Measurements from ENCODE around the gene STARD9.

STARD9 gene

DNA sequence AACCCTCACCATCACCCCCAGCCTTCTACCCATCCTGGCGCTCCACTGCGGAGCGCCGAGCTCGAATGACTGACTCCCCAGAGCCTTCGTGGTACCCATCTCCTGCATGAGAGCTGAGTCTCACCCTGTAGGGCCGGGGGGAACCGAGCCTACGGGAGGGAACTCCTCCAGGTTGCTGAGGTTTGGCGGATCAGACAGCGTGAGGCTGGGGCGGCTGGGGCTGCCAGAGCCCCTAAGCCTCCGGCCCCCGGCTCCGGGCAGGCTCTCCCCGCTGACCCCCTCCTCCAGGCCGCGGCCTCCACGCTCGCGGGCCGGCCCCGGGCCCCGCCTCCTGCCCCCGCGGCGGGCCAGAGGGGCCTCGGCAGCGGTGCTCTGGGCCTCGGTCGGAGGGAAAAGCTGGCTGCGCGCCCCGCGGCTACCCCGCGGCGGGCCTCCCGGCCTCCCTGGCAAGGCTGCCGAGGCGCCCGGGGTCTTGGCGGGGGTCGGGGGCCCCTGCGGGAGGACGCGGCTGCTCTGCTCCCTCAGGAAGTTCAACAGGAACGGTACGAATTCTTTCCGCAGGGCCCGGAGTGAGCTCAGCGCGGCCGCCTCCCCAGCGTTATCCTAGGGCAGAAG, 160.9 kb downstream of the STARD9 start:
- ChIA-PET CTCF (interaction anchor here (1.3 to 4.6 kb wide), 5 partner anchors 20 to 197 kb away, joined by 3 to 27 read pairs (median 5); no protein-coding TSS in a partner anchor), POLR2A (interaction anchor here (0.5 kb wide), 1 partner anchor 174 kb away, joined by 3 read pairs; no protein-coding TSS in a partner anchor)

DNA sequence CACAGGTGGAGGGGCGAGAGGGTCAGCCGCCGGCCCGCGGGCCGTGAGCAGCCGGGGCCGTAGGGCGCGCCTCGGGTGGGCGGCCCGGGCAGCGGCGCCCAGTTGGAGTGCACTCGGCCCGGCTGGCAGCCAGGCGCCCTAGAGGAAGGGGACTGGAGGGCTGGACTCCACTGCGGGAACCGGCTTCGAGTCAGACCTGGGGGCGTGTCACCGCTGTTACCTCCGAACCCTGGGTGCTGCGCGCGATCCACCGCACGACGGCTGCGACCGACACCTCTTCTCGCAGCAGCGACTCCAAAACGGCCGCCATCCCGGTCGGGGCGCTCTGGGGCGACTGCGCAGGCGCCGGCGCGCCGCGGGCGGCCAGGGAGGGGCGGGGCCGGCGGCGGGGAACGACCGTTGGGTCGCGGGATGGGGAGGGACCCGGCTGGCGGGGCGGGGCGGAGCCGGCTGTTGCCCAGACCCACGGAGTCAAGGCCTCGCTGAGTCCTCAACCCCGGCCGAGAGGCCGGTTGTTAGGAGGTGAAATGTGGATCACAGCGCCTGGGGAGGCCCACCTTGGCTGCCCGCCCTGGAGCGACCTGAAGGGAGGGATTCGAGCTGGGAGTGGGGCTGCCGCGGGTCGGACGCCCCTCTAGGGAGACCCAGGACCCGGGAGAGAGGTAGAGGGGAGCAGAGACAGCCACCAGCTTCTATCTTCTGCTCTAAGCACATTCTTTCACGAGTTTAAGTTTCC, 161.6 kb downstream of the STARD9 start, which contains the start of gene CDAN1:
CDAN1 (minus strand) TSS at position 336 of the 736 bp plus-strand sequence; CDS start at position 310, 26 bp downstream.
- ChIA-PET POLR2A (interaction anchor here (0.6 kb wide), 1 partner anchor 26 kb away, joined by 3 read pairs; no protein-coding TSS in a partner anchor), CTCF (interaction anchor here (1.3 to 4.6 kb wide), 6 partner anchors 14 to 196 kb away, joined by 3 to 27 read pairs (median 6); no protein-coding TSS in a partner anchor)
- H3K4me3 ChIP-seq (ENCODE audit: low read depth, low read length): peak within 1 kb of the TSS; percentile 92
- DNase-seq (ENCODE audit: low read depth, low spot score): no peak
- TF ChIP-seq, protein P1, sequence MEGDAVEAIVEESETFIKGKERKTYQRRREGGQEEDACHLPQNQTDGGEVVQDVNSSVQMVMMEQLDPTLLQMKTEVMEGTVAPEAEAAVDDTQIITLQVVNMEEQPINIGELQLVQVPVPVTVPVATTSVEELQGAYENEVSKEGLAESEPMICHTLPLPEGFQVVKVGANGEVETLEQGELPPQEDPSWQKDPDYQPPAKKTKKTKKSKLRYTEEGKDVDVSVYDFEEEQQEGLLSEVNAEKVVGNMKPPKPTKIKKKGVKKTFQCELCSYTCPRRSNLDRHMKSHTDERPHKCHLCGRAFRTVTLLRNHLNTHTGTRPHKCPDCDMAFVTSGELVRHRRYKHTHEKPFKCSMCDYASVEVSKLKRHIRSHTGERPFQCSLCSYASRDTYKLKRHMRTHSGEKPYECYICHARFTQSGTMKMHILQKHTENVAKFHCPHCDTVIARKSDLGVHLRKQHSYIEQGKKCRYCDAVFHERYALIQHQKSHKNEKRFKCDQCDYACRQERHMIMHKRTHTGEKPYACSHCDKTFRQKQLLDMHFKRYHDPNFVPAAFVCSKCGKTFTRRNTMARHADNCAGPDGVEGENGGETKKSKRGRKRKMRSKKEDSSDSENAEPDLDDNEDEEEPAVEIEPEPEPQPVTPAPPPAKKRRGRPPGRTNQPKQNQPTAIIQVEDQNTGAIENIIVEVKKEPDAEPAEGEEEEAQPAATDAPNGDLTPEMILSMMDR (IDR thresholded peaks at IDR 0.05; ENCODE audit: insufficient read depth, low read length, missing control alignments): no peak

More for the DNA sequence above, 160.9 kb downstream of the STARD9 start:
- no peak for DNase-seq (ENCODE audit: low read depth, low spot score)
- TF ChIP-seq, protein P1 (IDR thresholded peaks at IDR 0.05; ENCODE audit: insufficient read depth, low read length, missing control alignments): no peak
- H3K4me3 ChIP-seq (ENCODE audit: low read depth, low read length): peak overlapping the region; percentile 92

DNA sequence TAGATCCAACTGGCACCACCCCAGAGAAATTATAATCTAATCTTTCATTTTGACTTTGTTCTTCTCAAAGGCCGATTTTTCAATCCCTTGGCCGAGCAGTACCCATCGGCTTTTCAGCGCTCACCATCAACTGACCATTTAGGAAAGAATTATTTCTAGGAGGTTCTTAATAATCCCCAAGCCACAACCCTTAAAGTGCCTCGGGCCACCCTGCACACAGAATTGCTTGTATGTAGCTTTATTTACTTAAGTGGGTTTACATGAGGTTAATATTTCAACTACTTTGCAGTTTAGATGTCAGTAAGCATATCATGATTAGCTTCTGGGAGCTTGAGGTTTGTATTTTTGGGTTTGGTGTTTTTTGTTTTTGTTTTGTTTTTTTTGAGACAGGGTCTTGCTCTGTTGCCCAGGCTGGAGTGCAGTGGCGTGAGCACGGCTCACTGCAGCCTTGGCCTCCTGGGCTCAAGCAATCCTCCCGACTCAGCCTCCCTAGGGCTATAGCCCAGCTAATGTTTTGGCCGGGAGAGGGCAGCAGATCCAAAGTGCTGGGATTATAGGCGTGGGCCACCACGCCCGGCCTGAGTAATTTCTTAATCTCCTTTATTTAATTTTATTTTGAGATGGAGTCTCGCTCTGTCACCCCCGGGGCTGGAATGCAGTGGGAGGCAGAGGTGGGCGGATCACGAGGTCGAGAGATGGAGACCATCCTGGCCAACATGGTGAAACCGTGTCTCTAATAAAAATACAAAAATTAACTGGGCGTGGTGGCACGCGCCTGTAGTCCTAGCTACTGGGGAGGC, 162.3 kb downstream of the STARD9 start:
- ChIA-PET CTCF (interaction anchor here (1.3 to 4.6 kb wide), 7 partner anchors 12 to 214 kb away, joined by 3 to 27 read pairs (median 5); no protein-coding TSS in a partner anchor), POLR2A (interaction anchor here (0.6 kb wide), 1 partner anchor 27 kb away, joined by 3 read pairs; no protein-coding TSS in a partner anchor)
- H3K4me3 ChIP-seq (ENCODE audit: low read depth, low read length): peak overlapping the region; percentile 62
- no peak for DNase-seq (ENCODE audit: low read depth, low spot score)
- TF ChIP-seq, protein P1 (IDR thresholded peaks at IDR 0.05; ENCODE audit: insufficient read depth, low read length, missing control alignments): no peak

DNA sequence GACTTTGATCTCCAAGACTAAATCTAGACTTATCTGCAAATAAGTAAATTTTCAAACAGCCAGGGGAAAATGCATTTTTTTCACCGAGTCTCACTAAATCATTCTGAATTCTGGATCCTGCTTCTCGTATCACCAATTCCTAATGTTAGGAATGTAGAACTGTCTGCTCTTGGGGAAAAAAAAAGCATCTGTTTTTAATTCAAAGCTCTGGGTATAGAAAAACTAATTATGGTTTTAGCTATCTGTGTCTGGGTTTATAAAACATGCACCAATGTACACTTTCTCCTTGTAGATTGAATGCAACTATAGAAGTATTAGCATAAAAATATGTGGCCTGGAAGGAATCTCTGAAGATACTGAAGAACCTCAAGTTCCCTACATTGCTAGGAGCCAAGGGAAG, 166.3 kb downstream of the STARD9 start:
- H3K4me3 ChIP-seq (ENCODE audit: low read depth, low read length): no peak overlapping the region
- DNase-seq (ENCODE audit: low read depth, low spot score): no peak
- ChIA-PET CTCF (interaction anchor here (1.2 kb wide), 1 partner anchor 185 kb away, joined by 5 read pairs; no protein-coding TSS in a partner anchor), POLR2A (no interaction called here)
- TF ChIP-seq, protein P1 (IDR thresholded peaks at IDR 0.05; ENCODE audit: insufficient read depth, low read length, missing control alignments): no peak

DNA sequence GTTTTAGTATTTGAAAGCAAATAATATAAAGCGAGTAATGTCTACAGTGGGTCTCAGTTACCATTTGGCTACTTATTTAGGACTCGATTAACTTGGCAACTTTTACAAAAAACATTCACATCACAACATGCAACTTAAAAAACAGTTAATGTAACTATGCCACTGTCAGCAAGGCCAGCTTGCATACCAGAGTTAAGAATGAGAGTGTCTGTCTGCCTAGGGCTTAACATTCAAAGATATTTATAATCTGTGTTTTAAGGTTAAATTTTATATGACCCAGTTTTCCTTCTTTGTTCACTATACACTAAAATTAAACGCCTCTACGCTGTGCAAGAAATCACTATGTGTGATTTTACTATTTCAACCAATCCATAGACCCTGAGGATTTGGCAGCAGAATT, 166.7 kb downstream of the STARD9 start:
- no peak for DNase-seq (ENCODE audit: low read depth, low spot score)
- ChIA-PET CTCF (interaction anchor here (1.2 kb wide), 1 partner anchor 185 kb away, joined by 5 read pairs; no protein-coding TSS in a partner anchor), POLR2A (no interaction called here)
- TF ChIP-seq, protein P1 (IDR thresholded peaks at IDR 0.05; ENCODE audit: insufficient read depth, low read length, missing control alignments): no peak
- H3K4me3 ChIP-seq (ENCODE audit: low read depth, low read length): no peak overlapping the region

Data from AG04449 (cell line).